H9 (cell line): Measurements from ENCODE around the gene BCAS2. TPM values are rescaled to one million over a fixed set of nuclear protein-coding genes. Genes with fewer than 3 reads are reported as not detected.

ENCODE experiments used
- DNase-seq: peaks from one replicate; pipeline ENCODE4 v3.0.0-alpha.2; 2017
- H2AFZ ChIP-seq: one replicate; pipeline ENCODE4 v1.6.1; 2013; ENCODE audit warnings: mild to moderate bottlenecking, low read length, control low read depth, moderate library complexity
- H2AK5ac ChIP-seq: 2 replicates; pipeline ENCODE4 v1.6.1; 2013; ENCODE audit warnings: low read length, control low read depth, mixed read lengths; ENCODE audit not compliant: insufficient read length
- H2BK120ac ChIP-seq: one replicate; pipeline ENCODE4 v1.6.1; 2013; ENCODE audit warnings: low read depth, mild to moderate bottlenecking, low read length, control low read depth, inconsistent platforms; ENCODE audit not compliant: poor library complexity, severe bottlenecking
- H2BK12ac ChIP-seq: 2 replicates; pipeline ENCODE4 v1.6.1; 2013; ENCODE audit warnings: low read length, control low read depth, mixed read lengths, low read depth; ENCODE audit not compliant: insufficient read length
- H2BK15ac ChIP-seq: 2 replicates; pipeline ENCODE4 v1.6.1; 2013; ENCODE audit warnings: low read depth, low read length, control low read depth
- H2BK20ac ChIP-seq: one replicate; pipeline ENCODE4 v1.6.1; 2013; ENCODE audit warnings: low read depth, mild to moderate bottlenecking, low read length, control low read depth, inconsistent platforms; ENCODE audit not compliant: poor library complexity, severe bottlenecking
- H2BK5ac ChIP-seq: 2 replicates; pipeline ENCODE4 v1.6.1; 2013; ENCODE audit warnings: low read length, control low read depth, mixed read lengths; ENCODE audit not compliant: insufficient read length
- H3K14ac ChIP-seq: 2 replicates; pipeline ENCODE4 v1.6.1; 2013; ENCODE audit warnings: low read length, control low read depth; ENCODE audit not compliant: insufficient read depth
- H3K18ac ChIP-seq: 2 replicates; pipeline ENCODE4 v1.6.1; 2013; ENCODE audit warnings: low read depth, mild to moderate bottlenecking, mixed read lengths, low read length, control low read depth; ENCODE audit not compliant: insufficient read length
- H3K23ac ChIP-seq: 2 replicates; pipeline ENCODE4 v1.6.1; 2013; ENCODE audit warnings: low read length, control low read depth, mixed read lengths, low read depth; ENCODE audit not compliant: insufficient read length
- H3K23me2 ChIP-seq: 2 replicates; pipeline ENCODE4 v1.6.1; 2013; ENCODE audit warnings: low read depth, mild to moderate bottlenecking, mixed read lengths, low read length, control low read depth; ENCODE audit not compliant: insufficient read length, poor library complexity, severe bottlenecking
- H3K27ac ChIP-seq: 2 replicates; pipeline ENCODE4 v1.5.1; 2013; ENCODE audit warnings: low read length, control low read depth, mixed read lengths, low read depth; ENCODE audit not compliant: insufficient read length
- H3K27me3 ChIP-seq: 2 replicates; pipeline ENCODE4 v1.6.1; 2013; ENCODE audit warnings: low read length, control low read depth, inconsistent platforms; ENCODE audit not compliant: insufficient read depth
- H3K4ac ChIP-seq: 2 replicates; pipeline ENCODE4 v1.6.1; 2013; ENCODE audit warnings: low read depth, mild to moderate bottlenecking, control low read depth, inconsistent platforms, low read length, moderate library complexity
- H3K4me1 ChIP-seq: 2 replicates; pipeline ENCODE4 v1.6.1; 2013; ENCODE audit warnings: low read length, control low read depth, inconsistent platforms; ENCODE audit not compliant: insufficient read depth
- H3K4me2 ChIP-seq: 2 replicates; pipeline ENCODE4 v1.6.1; 2013; ENCODE audit warnings: low read length, control low read depth, mixed read lengths; ENCODE audit not compliant: insufficient read length, insufficient read depth
- H3K56ac ChIP-seq: 2 replicates; pipeline ENCODE4 v1.6.1; 2013; ENCODE audit warnings: low read depth, mild to moderate bottlenecking, mixed read lengths, low read length, control low read depth; ENCODE audit not compliant: insufficient read length
- H3K79me1 ChIP-seq: 2 replicates; pipeline ENCODE4 v1.6.1; 2013; ENCODE audit warnings: low read depth, mild to moderate bottlenecking, moderate library complexity, low read length, control low read depth, inconsistent platforms; ENCODE audit not compliant: insufficient read depth, poor library complexity, severe bottlenecking
- H3K79me2 ChIP-seq: 2 replicates; pipeline ENCODE4 v1.6.1; 2013; ENCODE audit warnings: low read length, control low read depth, inconsistent platforms; ENCODE audit not compliant: insufficient read depth
- H3K9ac ChIP-seq: 2 replicates; pipeline ENCODE4 v1.6.1; 2013; ENCODE audit warnings: low read length, control low read depth, mixed read lengths; ENCODE audit not compliant: insufficient read length; ENCODE audit errors: extremely low read depth
- H3K9me3 ChIP-seq: one replicate; pipeline ENCODE4 v1.6.1; 2013; ENCODE audit warnings: low read depth, low read length, inconsistent platforms; ENCODE audit not compliant: control insufficient read depth
- H3T11ph ChIP-seq: one replicate; pipeline ENCODE4 v1.6.1; 2013; ENCODE audit warnings: mild to moderate bottlenecking, low read length, control low read depth, inconsistent platforms
- H4K20me1 ChIP-seq: one replicate; pipeline ENCODE4 v1.6.1; 2013; ENCODE audit not compliant: control insufficient read depth, insufficient read length, insufficient read depth
- H4K5ac ChIP-seq: 2 replicates; pipeline ENCODE4 v1.6.1; 2013; ENCODE audit warnings: low read depth, mild to moderate bottlenecking, mixed read lengths, low read length, control low read depth; ENCODE audit not compliant: insufficient read length
- H4K8ac ChIP-seq: replicated peaks from 2 replicates; pipeline ENCODE4 v1.6.1; 2013; ENCODE audit warnings: low read length, control low read depth, mixed read lengths, low read depth; ENCODE audit not compliant: insufficient read length
- H4K91ac ChIP-seq: 2 replicates; pipeline ENCODE4 v1.6.1; 2013; ENCODE audit warnings: low read depth, mild to moderate bottlenecking, moderate library complexity, mixed read lengths, low read length, control low read depth; ENCODE audit not compliant: insufficient read length
- H3K27ac Mint-ChIP-seq, 3 experiments: 2 replicates in 2 of 3; 3 replicates in 1 of 3; pipeline ENCODE4 v1.8.0; 2020 to 2021; ENCODE audit warnings: mixed read lengths in 3 of 3, mild to moderate bottlenecking in 1 of 3, moderate library complexity in 1 of 3
- H3K27me3 Mint-ChIP-seq: 2 replicates; pipeline ENCODE4 v1.8.0; 2021; ENCODE audit warnings: low read depth, mild to moderate bottlenecking, moderate library complexity, mixed read lengths
- H3K36me3 Mint-ChIP-seq, 3 experiments: 2 replicates in 2 of 3; 3 replicates in 1 of 3; pipeline ENCODE4 v1.8.0; 2020 to 2021; ENCODE audit warnings: low read depth in 3 of 3, mixed read lengths in 3 of 3; ENCODE audit not compliant: insufficient read depth in 1 of 3
- H3K4me1 Mint-ChIP-seq, 2 experiments: 2 replicates each; pipeline ENCODE4 v1.8.0; 2020; ENCODE audit warnings: mixed read lengths in 2 of 2
- H3K4me3 Mint-ChIP-seq, 2 experiments: 2 replicates in 1 of 2; 3 replicates in 1 of 2; pipeline ENCODE4 v1.8.0; 2020 to 2021; ENCODE audit warnings: mild to moderate bottlenecking in 2 of 2, mixed read lengths in 2 of 2, moderate library complexity in 1 of 2
- H3K9me3 Mint-ChIP-seq, 2 experiments: 2 replicates in 1 of 2; 3 replicates in 1 of 2; pipeline ENCODE4 v1.8.0; 2020; ENCODE audit warnings: mild to moderate bottlenecking in 2 of 2, mixed read lengths in 2 of 2, moderate library complexity in 1 of 2
- WGBS: extraction: QIAGEN DNeasy Blood & Tissue Kit; methylation state at CpG from one replicate; pipeline ENCODE4 v1.1.7; 2013; ENCODE audit warnings: missing lambda C conversion rate, low lambda C conversion rate, mixed read lengths; ENCODE audit not compliant: insufficient read length; ENCODE audit errors: extremely low coverage; 5-methylcytosine and 5-hydroxymethylcytosine counted together
- total RNA-seq: library from RNA; stranded (reverse); gene quantifications from 2 replicates; pipeline ENCODE4 v1.2.1, GENCODE V29; 2021
- TF ChIP-seq, protein P1 (sequence below): fragments of 200-600 bp; sonication (generic); conservative IDR thresholded peaks from 3 replicates; pipeline ENCODE4 v1.8.0; 2021; ENCODE audit warnings: antibody characterized with exemption, mild to moderate bottlenecking

Gene BCAS2
- total RNA-seq, 1 experiment from 2014 or later = 72.1 TPM

DNA sequence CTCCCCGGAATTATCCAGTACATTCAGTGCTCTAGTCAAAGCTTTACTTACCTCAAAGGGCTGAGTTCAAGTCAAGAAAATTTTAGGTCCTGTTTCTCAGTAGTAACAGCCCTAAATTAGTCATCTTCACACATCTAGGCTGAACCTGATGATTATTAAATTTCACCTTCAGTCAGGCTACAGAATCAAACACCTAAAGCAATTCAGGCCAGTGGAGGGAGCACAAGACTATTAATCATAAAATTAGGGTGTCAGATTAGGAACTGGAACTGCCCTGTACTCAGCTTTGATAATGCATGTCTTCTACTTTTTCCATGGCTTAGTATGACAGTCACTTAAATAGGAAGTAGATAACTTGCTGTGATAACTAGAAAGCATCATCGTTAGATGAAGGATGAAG lies 28.4 kb upstream of the BCAS2 start:
- no peak overlapping the region for H3K27ac Mint-ChIP-seq
- H3K4me2 ChIP-seq = no peak overlapping the region
- H2AK5ac ChIP-seq = no peak overlapping the region
- no peak overlapping the region for H3K4me3 Mint-ChIP-seq
- no peak overlapping the region for H2BK15ac ChIP-seq
- no peak overlapping the region for H4K91ac ChIP-seq
- H3K4me1 Mint-ChIP-seq = no peaks in the 10 kb centered on the region
- H3K36me3 Mint-ChIP-seq = no peaks in the 10 kb centered on the region
- no peak overlapping the region for H2BK5ac ChIP-seq
- peaks cover 3% of the 10 kb centered on the region for H3K23me2 ChIP-seq
- no peak overlapping the region for H2BK12ac ChIP-seq
- no peaks in the 10 kb centered on the region for H3K79me1 ChIP-seq
- H3K9me3 ChIP-seq = no peaks in the 10 kb centered on the region
- no peak overlapping the region for H3K4ac ChIP-seq
- no peaks in the 10 kb centered on the region for H3K27me3 Mint-ChIP-seq
- no peak overlapping the region for H3K18ac ChIP-seq
- H4K5ac ChIP-seq = no peak overlapping the region
- no peaks in the 10 kb centered on the region for H3K9me3 Mint-ChIP-seq
- no peaks in the 10 kb centered on the region for H3K79me2 ChIP-seq
- no CpG with 5 or more reads among the region's 2 CpGs for WGBS
- H2BK20ac ChIP-seq = no peak overlapping the region
- no peak overlapping the region for H3K23ac ChIP-seq
- H3K9ac ChIP-seq = no peak overlapping the region
- H4K20me1 ChIP-seq = no peaks in the 10 kb centered on the region
- H3K27me3 ChIP-seq = no peaks in the 10 kb centered on the region
- no peak overlapping the region for H4K8ac ChIP-seq
- H3K14ac ChIP-seq = no peak overlapping the region
- H2AFZ ChIP-seq = no peak overlapping the region
- H3K27ac ChIP-seq = no peak overlapping the region
- H2BK120ac ChIP-seq = no peak overlapping the region
- no peaks in the 10 kb centered on the region for H3K4me1 ChIP-seq
- no peak overlapping the region for H3K56ac ChIP-seq
- H3T11ph ChIP-seq = no peak overlapping the region
- DNase-seq = no peak
- TF ChIP-seq, protein P1, sequence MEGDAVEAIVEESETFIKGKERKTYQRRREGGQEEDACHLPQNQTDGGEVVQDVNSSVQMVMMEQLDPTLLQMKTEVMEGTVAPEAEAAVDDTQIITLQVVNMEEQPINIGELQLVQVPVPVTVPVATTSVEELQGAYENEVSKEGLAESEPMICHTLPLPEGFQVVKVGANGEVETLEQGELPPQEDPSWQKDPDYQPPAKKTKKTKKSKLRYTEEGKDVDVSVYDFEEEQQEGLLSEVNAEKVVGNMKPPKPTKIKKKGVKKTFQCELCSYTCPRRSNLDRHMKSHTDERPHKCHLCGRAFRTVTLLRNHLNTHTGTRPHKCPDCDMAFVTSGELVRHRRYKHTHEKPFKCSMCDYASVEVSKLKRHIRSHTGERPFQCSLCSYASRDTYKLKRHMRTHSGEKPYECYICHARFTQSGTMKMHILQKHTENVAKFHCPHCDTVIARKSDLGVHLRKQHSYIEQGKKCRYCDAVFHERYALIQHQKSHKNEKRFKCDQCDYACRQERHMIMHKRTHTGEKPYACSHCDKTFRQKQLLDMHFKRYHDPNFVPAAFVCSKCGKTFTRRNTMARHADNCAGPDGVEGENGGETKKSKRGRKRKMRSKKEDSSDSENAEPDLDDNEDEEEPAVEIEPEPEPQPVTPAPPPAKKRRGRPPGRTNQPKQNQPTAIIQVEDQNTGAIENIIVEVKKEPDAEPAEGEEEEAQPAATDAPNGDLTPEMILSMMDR = no peak
